Stimulated activated CD4-positive, alpha-beta T cell treated with anti-CD3 and anti-CD28 coated beads, Interleukin-1b, Interleukin-23, amount 100 ng/mL, for 4 hours (primary cell): Measurements from ENCODE around the gene SLU7.
"Not testable (repeated sequence)": the region's sequence is repeated elsewhere in the genome, so short reads cannot be mapped to it uniquely, and the experiment has no call there.

Experiments used
- DNase-seq, 2 donors: peaks; one replicate each; pipeline ENCODE4 v3.0.0-alpha.2; 2020; ENCODE audit warnings: low read depth in 2 of 2

Gene SLU7

GRCh38 chr5:160450164-160450932 is 31.5 kb upstream of the SLU7 start:
- no peak for DNase-seq

- DNase-seq: no peak
Observed at GRCh38 chr5:160449458-160449857, 30.6 kb upstream of the SLU7 start.

- no peak for DNase-seq
Observed at GRCh38 chr5:160448886-160449285, 30.0 kb upstream of the SLU7 start.

- DNase-seq: no peak
Observed at GRCh38 chr5:160445751-160446150, 26.9 kb upstream of the SLU7 start.

- no peak for DNase-seq
Observed at GRCh38 chr5:160445132-160445531, 26.3 kb upstream of the SLU7 start.

- DNase-seq: no peak
Observed at GRCh38 chr5:160444407-160444806, 25.5 kb upstream of the SLU7 start.

GRCh38 chr5:160442824-160443431 is 24.0 kb upstream of the SLU7 start:
- DNase-seq: no peak

GRCh38 chr5:160441311-160441781 is 22.5 kb upstream of the SLU7 start:
- no peak for DNase-seq

- DNase-seq: peak; percentile 91 to 93
Observed at GRCh38 chr5:160439205-160439600, 20.3 kb upstream of the SLU7 start.

- DNase-seq: peak; percentile 28 to 47
Observed at GRCh38 chr5:160438316-160439204, 19.7 kb upstream of the SLU7 start.

GRCh38 chr5:160437271-160437670 is 18.4 kb upstream of the SLU7 start:
- DNase-seq: no peak

GRCh38 chr5:160436661-160437060 is 17.8 kb upstream of the SLU7 start:
- not testable (repeated sequence) for DNase-seq

- no peak for DNase-seq
Observed at GRCh38 chr5:160436017-160436416, 17.1 kb upstream of the SLU7 start.

GRCh38 chr5:160435532-160435931 is 16.7 kb upstream of the SLU7 start:
- no peak for DNase-seq

GRCh38 chr5:160434022-160434531 is 15.2 kb upstream of the SLU7 start:
- no peak for DNase-seq

- DNase-seq: no peak
Observed at GRCh38 chr5:160432787-160433186, 13.9 kb upstream of the SLU7 start.

GRCh38 chr5:160432196-160432595 is 13.3 kb upstream of the SLU7 start:
- no peak for DNase-seq

- no peak for DNase-seq
Observed at GRCh38 chr5:160427607-160428006, 8.7 kb upstream of the SLU7 start.

GRCh38 chr5:160423099-160423498 is 4.2 kb upstream of the SLU7 start:
- DNase-seq: no peak

- DNase-seq: peak; percentile 81 to 90
Observed at GRCh38 chr5:160421625-160422258, 2.9 kb upstream of the SLU7 start, which contains the start of gene PTTG1. PTTG1 (plus strand) TSS chr5:160421855; CDS start chr5:160422313, 458 bp downstream.

GRCh38 chr5:160420331-160420610 is 1.4 kb upstream of the SLU7 start:
- no peak for DNase-seq
